HAP-1 (cell line): ENCODE results near the gene ZNF556.

Experiments used
- DNase-seq, 2 experiments: peaks; one replicate each; pipeline ENCODE4 v3.0.0-alpha.2; 2016 to 2020; ENCODE audit warnings: low spot score in 2 of 2
- H3K27me3 ChIP-seq: fragments of 250-450 bp; sonication (Bioruptor Pico); 2 replicates; pipeline ENCODE4 v1.5.1; 2020; ENCODE audit warnings: low read depth, mild to moderate bottlenecking, moderate library complexity
- H3K36me3 ChIP-seq: fragments of 250-450 bp; sonication (Bioruptor Pico); replicated peaks from 2 replicates; pipeline ENCODE4 v1.5.1; 2020; ENCODE audit warnings: mild to moderate bottlenecking
- H3K4me1 ChIP-seq: fragments of 250-450 bp; sonication (Bioruptor Pico); 2 replicates; pipeline ENCODE4 v1.5.1; 2020; ENCODE audit warnings: mild to moderate bottlenecking
- H3K4me3 ChIP-seq: fragments of 250-450 bp; sonication (Bioruptor Pico); 2 replicates; pipeline ENCODE4 v1.5.1; 2020; ENCODE audit warnings: mild to moderate bottlenecking, moderate library complexity
- H3K9me3 ChIP-seq: fragments of 250-450 bp; sonication (Bioruptor Pico); 2 replicates; pipeline ENCODE4 v1.5.1; 2020; ENCODE audit warnings: mild to moderate bottlenecking, moderate library complexity
- in situ Hi-C: fragments of 300-500 bp; cut with MboI; formaldehyde crosslinking; loops from 3 replicates; pipeline ENCODE4 v1.14.3; 2020; ENCODE audit warnings: low sequenced_read_pairs, inconsistent platforms, mixed read lengths

Gene ZNF556

DNA sequence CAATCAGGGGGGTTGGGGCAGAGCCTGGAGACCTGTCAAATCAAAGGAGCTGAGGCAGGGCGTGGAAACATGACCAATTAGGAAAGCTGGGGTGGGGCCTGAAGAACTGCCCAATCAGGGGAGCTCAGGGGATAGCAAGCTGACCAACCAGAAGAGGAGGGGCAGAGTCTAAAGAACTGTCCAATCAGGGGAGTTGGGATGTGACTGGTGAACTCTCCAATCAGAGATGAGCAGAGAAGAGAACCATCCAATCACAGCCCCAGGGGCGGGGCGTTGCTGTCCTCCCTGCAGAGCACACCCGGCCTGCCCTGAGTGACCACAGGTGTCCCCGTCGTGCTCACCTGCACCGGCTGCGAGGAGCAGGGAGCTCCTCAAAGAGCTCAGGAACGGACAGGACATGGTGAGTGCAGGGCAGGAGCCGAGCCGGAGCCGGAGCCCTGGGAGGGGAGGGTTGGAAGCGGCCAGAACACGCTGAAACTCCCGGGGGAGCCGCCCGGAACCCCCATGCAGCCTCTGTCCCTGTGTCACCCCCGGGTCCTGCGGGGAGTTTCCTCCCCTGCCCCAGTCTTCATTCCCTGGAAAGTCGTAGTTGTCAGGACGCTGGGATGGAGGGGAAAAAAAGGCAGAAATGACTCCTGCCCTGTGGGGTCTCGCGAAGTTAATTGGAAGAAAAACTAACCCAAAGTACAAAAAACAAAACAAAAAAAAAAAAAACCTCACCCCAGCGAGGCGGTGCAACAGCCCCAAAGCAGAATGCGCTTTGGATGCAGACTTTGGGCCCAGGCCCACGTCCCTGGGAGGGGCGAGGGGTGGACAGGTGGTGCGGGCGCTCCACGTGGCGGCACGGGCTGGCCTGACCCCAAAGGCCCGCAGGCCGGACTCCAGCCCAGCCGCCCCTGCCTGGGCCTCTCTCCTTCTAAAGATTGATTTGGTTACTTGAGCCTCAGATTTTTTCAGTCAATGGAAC, at the start of gene ZNF556:
Gene ZNF556 (plus strand): TSS at position 311 of the 967 bp plus-strand sequence. CDS start 87 bp downstream, at position 398.
- in situ Hi-C loops, result no loop called here
- no peaks in the 10 kb centered on the region for H3K36me3 ChIP-seq
- no peaks in the 10 kb centered on the region for H3K4me1 ChIP-seq
- H3K4me3 ChIP-seq, result no peak within 1 kb of the TSS
- DNase-seq, result no peak
- H3K27me3 ChIP-seq, result no peaks in the 10 kb centered on the region
- H3K9me3 ChIP-seq, result peaks cover 8% of the 10 kb centered on the region

DNA sequence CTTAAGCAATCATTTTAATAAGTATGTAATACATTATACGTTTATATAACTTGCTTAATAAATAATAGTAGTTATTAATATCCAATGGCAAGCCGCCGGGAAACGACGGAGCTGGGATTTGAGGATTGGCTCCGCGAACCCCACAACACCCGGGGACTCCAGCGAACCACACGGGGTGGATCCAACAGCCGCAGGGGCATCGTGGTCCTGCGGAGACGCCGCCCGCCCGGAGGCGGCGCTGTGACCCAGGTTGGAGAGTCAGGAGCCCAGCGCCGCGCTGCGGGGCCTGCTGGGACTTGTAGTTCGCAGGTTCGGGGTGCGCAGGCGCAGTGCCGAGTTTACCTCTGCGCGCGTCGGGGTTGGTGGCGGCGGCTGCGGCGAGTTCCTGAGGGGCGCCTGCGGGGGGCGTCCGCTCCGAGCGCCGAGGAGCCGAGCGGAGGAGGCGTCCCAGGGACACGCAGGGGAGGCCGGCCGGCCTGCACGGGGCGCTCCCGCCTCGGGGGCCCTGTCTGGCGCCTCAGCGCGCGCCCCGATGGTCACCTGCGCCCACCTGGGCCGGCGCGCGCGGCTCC, 47.5 kb upstream of the ZNF556 start, which contains the start of gene ZNF554:
Gene ZNF554 (plus strand): TSS at position 329 of the 572 bp plus-strand sequence. CDS start 204 bp downstream, at position 533.
- H3K27me3 ChIP-seq, result no peaks in the 10 kb centered on the region
- H3K36me3 ChIP-seq, result peaks cover 2% of the 10 kb centered on the region; the same call in 1 of the 2 replicates
- in situ Hi-C loops, result no loop called here
- peak within 1 kb of the TSS; percentile 53 for H3K4me3 ChIP-seq
- H3K9me3 ChIP-seq, result no peaks in the 10 kb centered on the region
- H3K4me1 ChIP-seq, result peaks cover 2% of the 10 kb centered on the region
- DNase-seq, result peak; percentile 90 to 99

DNA sequence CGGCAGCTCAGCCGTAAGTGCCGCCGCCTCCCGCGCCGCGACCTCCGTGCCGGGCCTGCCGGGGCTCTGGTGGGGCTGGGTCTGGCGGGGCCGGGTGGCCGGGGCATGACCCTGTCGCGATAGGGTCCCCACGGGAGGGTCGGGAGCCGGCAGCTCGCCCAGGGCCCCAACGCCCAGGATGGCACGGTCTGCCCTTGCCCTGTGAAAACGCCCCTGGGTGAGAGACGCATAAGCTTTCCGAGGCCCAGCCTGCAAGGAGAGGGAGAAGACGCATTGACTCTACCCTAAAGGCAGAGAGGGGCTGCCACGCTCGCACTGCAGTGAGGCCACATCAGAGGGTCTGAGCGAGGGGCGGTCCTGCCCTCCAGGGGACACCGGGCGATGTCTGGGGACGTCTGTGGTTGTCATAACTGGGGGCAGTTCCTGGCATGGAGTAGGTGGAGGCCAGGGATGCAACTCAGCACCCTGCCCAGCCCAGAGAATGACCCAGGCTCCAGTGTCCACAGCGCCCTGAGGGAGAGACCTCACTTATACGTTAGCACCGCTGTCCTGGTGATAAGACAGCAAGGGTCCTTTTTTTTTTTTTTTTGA, 46.9 kb upstream of the ZNF556 start:
- peaks cover 2% of the 10 kb centered on the region for H3K4me1 ChIP-seq
- H3K9me3 ChIP-seq, result no peaks in the 10 kb centered on the region
- H3K4me3 ChIP-seq, result peak overlapping the region; percentile 53
- H3K27me3 ChIP-seq, result no peaks in the 10 kb centered on the region
- peak in 1 of 2 experiments; percentile 31 for DNase-seq
- H3K36me3 ChIP-seq, result no peaks in the 10 kb centered on the region
- in situ Hi-C loops, result no loop called here

DNA sequence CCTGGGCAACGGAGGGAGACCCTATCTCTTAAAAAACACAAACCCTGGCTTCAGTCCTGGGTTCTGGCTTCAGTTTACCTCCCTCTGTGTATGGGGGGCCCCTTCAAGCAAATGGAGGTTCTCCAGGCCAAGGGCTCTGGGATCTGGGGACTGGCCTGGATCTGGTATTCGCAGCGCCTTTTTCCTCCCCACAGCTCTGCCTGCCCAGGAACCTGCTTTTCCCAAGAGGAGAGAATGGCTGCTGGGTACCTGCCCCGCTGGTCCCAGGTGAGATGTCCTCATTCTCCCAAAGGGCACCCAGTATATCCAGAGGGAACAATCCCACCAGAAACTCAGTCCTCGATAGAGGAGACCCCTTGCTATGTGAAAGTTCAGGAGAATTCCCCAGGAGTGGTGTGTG, 44.3 kb upstream of the ZNF556 start:
- peaks cover 2% of the 10 kb centered on the region for H3K4me1 ChIP-seq
- H3K9me3 ChIP-seq, result no peaks in the 10 kb centered on the region; the same call in 1 of the 2 replicates
- in situ Hi-C loops, result no loop called here
- H3K27me3 ChIP-seq, result no peaks in the 10 kb centered on the region
- H3K36me3 ChIP-seq, result no peaks in the 10 kb centered on the region
- no peak for DNase-seq
- H3K4me3 ChIP-seq, result no peak overlapping the region

DNA sequence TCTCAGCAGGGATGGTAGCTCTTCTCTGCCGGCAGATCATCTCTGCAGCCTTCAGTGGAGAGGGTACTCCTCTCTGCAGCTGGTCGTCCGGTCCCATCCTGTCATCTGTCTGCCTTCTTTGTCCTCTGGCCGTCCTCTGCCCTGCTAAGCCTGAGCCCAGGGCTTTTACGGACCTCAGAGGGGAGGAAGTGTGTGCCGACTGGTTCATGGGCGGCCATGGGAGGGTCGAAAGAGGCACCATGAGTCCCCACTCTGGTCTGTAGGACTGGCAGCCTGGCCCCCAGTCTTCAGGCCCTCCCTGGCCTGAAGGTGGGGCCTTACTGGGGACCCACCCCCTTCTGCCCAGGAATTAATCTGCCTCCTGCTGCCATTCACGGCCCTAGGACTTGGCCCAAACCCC, 43.5 kb upstream of the ZNF556 start:
- DNase-seq, result no peak
- peaks cover 2% of the 10 kb centered on the region for H3K4me1 ChIP-seq
- no peak overlapping the region for H3K4me3 ChIP-seq
- H3K36me3 ChIP-seq, result no peaks in the 10 kb centered on the region
- no peaks in the 10 kb centered on the region for H3K27me3 ChIP-seq
- no peaks in the 10 kb centered on the region; the same call in 1 of the 2 replicates for H3K9me3 ChIP-seq
- in situ Hi-C loops, result no loop called here

DNA sequence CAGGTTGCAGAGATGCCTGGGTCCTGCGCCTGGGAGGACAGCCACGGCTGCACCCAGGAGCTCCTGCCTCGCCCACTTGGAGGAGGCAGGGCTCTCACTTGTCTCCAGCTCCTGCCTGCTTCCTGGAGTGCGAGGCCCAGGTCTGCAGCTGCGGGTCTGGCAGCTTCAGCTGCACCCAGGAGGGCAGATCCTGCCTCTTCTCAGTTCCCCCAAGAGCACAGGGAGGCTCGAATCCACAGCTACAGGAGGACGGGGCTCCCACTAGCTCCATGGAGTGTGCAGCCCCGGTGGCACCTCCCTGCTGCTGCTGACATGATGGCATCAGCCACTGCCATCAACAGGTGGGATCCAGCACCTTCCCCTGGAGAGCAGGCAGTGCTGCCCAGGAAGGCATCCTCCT, 43.0 kb upstream of the ZNF556 start:
- in situ Hi-C loops, result no loop called here
- no peaks in the 10 kb centered on the region for H3K27me3 ChIP-seq
- no peak overlapping the region for H3K4me3 ChIP-seq
- H3K4me1 ChIP-seq, result peaks cover 2% of the 10 kb centered on the region
- no peak for DNase-seq
- no peaks in the 10 kb centered on the region; the same call in 1 of the 2 replicates for H3K9me3 ChIP-seq
- H3K36me3 ChIP-seq, result no peaks in the 10 kb centered on the region

DNA sequence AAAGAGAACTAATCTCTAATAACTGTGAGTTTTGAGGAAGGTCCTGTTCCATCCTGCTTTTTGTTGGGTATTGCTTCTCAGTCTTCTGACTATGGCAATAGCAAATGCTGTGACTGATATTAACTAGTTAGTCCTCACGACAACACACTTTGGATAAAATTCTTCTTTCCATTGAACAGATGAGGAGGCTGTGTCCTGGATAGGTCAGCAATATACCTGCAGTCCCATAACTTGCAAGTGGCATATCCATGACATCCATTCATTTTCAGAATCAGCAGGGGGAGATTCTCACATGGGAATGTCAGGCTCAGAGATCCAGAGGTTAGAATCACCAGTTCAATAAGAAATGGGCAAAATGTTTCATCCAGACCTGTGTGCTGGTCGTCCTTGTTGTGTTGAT, 40.1 kb upstream of the ZNF556 start:
- Histone ChIP-seq H3K4me1 (no peaks in the 10 kb centered on the region), H3K9me3 (peaks cover 4% of the 10 kb centered on the region; the same call in 1 of the 2 replicates), H3K4me3 (no peak overlapping the region), H3K27me3 (no peaks in the 10 kb centered on the region), H3K36me3 (no peaks in the 10 kb centered on the region)
- in situ Hi-C loops, result no loop called here
- DNase-seq, result no peak

DNA sequence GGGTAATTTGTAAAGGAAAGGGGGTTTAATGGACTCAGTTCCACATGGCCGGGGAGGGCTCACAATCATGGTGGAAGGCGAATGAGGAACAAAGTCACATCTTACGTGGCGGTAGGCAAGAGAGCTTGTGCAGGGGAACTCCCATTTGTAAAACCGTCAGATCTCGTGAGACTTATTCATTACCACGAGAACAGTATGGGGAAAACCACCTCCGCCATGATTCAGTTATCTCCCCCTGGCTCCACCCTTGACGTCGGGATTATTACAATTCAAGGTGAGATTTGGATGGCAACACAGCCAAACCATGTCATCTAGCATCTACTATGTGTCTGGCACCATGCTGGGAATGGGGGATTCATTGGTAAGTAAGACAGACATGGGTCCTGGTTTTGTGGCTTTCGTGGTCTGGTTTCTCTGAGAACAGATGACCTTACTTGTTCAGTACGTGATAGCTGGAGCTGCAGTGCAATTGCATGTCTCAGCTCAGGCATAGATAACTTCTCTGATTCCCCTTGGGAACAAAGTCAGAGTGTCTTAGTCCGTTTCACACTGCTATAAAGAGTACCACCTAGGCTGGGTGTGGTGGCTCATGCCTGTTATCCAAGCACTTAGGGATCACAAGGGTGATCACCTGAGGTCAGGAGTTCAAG, 39.2 kb upstream of the ZNF556 start:
- H3K9me3 ChIP-seq, result peaks cover 8% of the 10 kb centered on the region
- no peaks in the 10 kb centered on the region for H3K36me3 ChIP-seq
- no peaks in the 10 kb centered on the region for H3K27me3 ChIP-seq
- no peak overlapping the region for H3K4me3 ChIP-seq
- H3K4me1 ChIP-seq, result no peaks in the 10 kb centered on the region
- DNase-seq, result no peak
- in situ Hi-C loops, result no loop called here

DNA sequence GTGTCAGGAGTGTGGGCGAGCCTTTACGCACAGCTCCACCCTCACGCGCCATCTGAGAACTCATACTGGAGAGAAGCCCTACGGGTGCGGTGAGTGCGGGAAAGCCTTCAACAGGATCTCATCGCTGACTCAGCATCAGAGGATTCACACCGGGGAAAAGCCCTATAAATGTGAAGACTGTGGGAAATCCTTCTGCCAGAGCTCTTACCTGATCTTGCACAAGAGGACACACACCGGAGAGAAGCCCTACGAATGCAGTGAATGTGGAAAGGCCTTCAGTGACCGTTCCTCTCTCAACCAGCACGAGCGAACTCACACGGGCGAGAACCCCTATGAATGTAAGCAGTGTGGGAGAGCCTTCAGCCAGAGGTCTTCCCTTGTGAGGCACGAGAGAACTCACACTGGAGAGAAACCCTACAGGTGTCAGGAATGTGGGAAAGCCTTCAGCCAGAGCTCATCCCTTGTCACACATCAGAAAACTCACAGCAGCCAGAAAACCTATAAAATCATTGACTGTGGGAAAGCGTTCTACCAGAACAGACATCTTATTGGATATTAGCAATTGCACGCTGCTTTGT, 32.8 kb upstream of the ZNF556 start:
- H3K4me1 ChIP-seq, result no peaks in the 10 kb centered on the region
- in situ Hi-C loops, result loop anchor here (10.0 kb wide), 1 partner anchor 100 kb away; no protein-coding TSS in a partner anchor
- no peak overlapping the region for H3K4me3 ChIP-seq
- no peaks in the 10 kb centered on the region for H3K27me3 ChIP-seq
- no peaks in the 10 kb centered on the region for H3K36me3 ChIP-seq
- peaks cover 35% of the 10 kb centered on the region for H3K9me3 ChIP-seq
- DNase-seq, result no peak

DNA sequence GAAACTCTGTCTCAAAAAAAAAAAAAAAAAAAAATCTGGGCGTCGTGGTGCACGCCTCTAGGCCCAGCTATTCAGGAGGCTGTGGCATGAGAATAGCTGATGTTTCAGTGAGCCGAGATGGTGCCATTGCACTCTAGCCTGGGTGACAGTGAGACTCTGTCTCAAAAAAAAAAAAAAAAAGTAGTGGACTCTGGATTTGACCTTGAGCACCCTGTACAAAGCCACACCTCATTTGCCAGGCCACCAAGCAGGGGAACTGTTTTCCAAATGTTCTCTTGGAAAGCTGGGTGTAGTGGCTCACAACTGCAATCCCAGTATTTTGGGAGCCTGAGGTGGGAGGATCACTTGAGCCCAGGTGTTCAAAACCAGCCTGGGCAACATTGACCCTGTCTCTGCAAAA, 29.7 kb upstream of the ZNF556 start:
- DNase-seq, result no peak
- Histone ChIP-seq H3K9me3 (peaks cover 35% of the 10 kb centered on the region), H3K27me3 (no peaks in the 10 kb centered on the region), H3K36me3 (no peaks in the 10 kb centered on the region), H3K4me1 (peaks cover 3% of the 10 kb centered on the region), H3K4me3 (no peak overlapping the region)
- in situ Hi-C loops, result loop anchor here (10.0 kb wide), 1 partner anchor 97 kb away; no protein-coding TSS in a partner anchor

DNA sequence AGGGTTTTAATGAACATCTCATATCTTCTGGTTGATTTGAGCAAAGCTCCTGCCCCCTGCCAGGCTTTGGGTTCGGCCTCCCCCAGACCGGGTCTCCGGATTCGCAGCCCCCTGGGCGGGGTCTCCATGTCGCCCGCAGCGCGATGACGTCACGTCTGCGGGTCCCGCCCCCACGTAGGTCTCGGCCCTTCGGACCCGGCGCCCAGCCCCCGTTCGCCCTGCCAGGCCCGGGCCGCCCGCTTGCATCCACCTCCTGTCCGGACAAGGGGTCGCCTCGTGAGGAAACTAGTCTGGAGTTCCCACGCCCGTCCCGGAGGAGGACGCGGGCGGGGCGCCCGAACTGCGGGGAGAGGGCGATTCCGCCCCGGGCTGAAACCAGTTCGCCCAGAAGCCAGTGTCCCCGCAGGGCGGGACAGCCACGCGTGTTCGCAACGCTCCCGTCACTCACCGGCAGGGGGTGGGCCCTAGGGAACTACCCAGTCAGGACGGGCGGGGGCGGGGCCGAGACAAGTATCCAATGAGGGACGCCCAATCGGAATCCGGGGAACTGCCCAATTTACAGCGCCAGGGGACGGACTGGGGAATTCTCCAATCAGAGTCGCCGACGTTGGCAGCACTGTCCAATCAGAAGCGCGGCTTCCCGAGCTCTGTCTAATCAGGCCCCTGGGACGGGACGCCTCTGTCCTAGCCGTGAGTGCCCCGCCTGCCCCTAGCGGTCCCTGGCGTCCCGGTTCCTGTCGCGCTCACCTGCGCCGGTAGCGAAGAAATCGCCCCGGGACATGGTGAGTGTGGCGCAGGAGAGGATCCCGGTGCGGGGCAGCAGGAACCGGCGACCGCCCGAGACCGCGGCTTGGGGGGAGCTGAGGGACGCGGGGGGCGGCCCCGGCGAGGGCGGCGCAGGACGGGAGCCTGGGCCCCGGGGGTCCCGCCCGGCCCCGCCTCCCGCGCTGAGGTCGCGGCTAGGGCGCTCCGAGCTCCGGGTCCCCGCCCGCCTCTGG, 26.0 kb upstream of the ZNF556 start, which contains the start of gene ZNF555:
Gene ZNF555 (plus strand): TSS at position 682 of the 998 bp plus-strand sequence. CDS start 98 bp downstream, at position 780.
- DNase-seq, result peak; percentile 96 to 99
- peaks cover 3% of the 10 kb centered on the region for H3K4me1 ChIP-seq
- no peaks in the 10 kb centered on the region for H3K27me3 ChIP-seq
- in situ Hi-C loops, result no loop called here
- peaks cover 22% of the 10 kb centered on the region for H3K9me3 ChIP-seq
- no peaks in the 10 kb centered on the region for H3K36me3 ChIP-seq
- H3K4me3 ChIP-seq, result peak within 1 kb of the TSS; percentile 78
